ENCODE measurements around the gene ENAM. TPM values are rescaled to one million over a fixed set of nuclear protein-coding genes. Genes with fewer than 3 reads are reported as not detected.
A peak's percentile ranks its signal among the peaks of the same experiment; 100 is the strongest.

Gene ENAM, protein sequence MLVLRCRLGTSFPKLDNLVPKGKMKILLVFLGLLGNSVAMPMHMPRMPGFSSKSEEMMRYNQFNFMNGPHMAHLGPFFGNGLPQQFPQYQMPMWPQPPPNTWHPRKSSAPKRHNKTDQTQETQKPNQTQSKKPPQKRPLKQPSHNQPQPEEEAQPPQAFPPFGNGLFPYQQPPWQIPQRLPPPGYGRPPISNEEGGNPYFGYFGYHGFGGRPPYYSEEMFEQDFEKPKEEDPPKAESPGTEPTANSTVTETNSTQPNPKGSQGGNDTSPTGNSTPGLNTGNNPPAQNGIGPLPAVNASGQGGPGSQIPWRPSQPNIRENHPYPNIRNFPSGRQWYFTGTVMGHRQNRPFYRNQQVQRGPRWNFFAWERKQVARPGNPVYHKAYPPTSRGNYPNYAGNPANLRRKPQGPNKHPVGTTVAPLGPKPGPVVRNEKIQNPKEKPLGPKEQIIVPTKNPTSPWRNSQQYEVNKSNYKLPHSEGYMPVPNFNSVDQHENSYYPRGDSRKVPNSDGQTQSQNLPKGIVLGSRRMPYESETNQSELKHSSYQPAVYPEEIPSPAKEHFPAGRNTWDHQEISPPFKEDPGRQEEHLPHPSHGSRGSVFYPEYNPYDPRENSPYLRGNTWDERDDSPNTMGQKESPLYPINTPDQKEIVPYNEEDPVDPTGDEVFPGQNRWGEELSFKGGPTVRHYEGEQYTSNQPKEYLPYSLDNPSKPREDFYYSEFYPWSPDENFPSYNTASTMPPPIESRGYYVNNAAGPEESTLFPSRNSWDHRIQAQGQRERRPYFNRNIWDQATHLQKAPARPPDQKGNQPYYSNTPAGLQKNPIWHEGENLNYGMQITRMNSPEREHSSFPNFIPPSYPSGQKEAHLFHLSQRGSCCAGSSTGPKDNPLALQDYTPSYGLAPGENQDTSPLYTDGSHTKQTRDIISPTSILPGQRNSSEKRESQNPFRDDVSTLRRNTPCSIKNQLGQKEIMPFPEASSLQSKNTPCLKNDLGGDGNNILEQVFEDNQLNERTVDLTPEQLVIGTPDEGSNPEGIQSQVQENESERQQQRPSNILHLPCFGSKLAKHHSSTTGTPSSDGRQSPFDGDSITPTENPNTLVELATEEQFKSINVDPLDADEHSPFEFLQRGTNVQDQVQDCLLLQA
- total RNA-seq (2021; ENCODE audit: unreplicated experiment) (not detected), Bru-seq, nascent RNA (percentile 11 among the genes with signal in this experiment), BruChase-seq, experiment 1, labeled RNA remaining after a 6-hour chase (percentile 5 among the genes with signal in this experiment), BruChase-seq, experiment 2, labeled RNA remaining after a 2-hour chase (not detected)
- polyA plus RNA-seq (2012) = not detected in 2 replicates
- long read RNA-seq = 0 reads

- BruUV-seq (replicated peaks) = no TSS peak
- CTCF ChIA-PET = no interaction called here
- H3K36me3 ChIP-seq (ENCODE audit: control insufficient read depth in 1 of 2, insufficient read depth in 2 of 2, low read length in 2 of 2) = no peaks in the 10 kb centered on the region
- no peaks in the 10 kb centered on the region for H3K27me3 ChIP-seq (ENCODE audit: insufficient read depth, low read length)
- ATAC-seq (no peak), DNase-seq (ENCODE audit: low read depth, low spot score) (no peak)
- H2AFZ ChIP-seq (ENCODE audit: low read depth, low read length, poor library complexity, severe bottlenecking) = peak within 1 kb of the TSS; percentile 50
- H4K20me1 ChIP-seq (ENCODE audit: insufficient read depth) = no peaks in the 10 kb centered on the region
- H3K4me3 ChIP-seq (replicated peaks in 1 of 2; ENCODE audit: low read depth in 1 of 2, low read length in 2 of 2) = no peak within 1 kb of the TSS
- peaks cover 12 to 21% of the 10 kb centered on the region in 2 experiments for H3K4me1 ChIP-seq (ENCODE audit: control insufficient read depth in 1 of 2, insufficient read depth in 2 of 2, low read length in 2 of 2)
- no peaks in the 10 kb centered on the region for H3K9me2 ChIP-seq (ENCODE audit: insufficient read depth)
- H3K4me2 ChIP-seq (ENCODE audit: low read length) = no peak within 1 kb of the TSS
- RAD21 ChIA-PET (ENCODE audit: low non-redundant PET in 1 of 2, low total read pairs in 2 of 2, uncharacterized antibody in 2 of 2, unreplicated experiment in 2 of 2) = no interaction called here
- no peaks in the 10 kb centered on the region for H3K79me2 ChIP-seq (ENCODE audit: insufficient read depth, low read length)
- POLR2A ChIA-PET = no interaction called here
- no peak within 1 kb of the TSS for H3K9ac ChIP-seq (ENCODE audit: low read length)
- intact Hi-C loops (cut with micrococcal nuclease) = no loop called here
- no peaks in the 10 kb centered on the region for H3K9me3 ChIP-seq (ENCODE audit: control insufficient read depth in 1 of 2, insufficient read depth in 1 of 2, low read depth in 1 of 2, low read length in 2 of 2)
- H3K27ac ChIP-seq (ENCODE audit: low read depth, low read length) = no peak within 1 kb of the TSS
- TF ChIP-seq CTCF (IDR thresholded peaks at IDR 0.05 in 2 of 3, conservative IDR thresholded peaks at IDR 0.05 in 1 of 3; ENCODE audit: borderline replicate concordance in 1 of 3, insufficient read depth in 1 of 3, low read depth in 2 of 3, low read length in 2 of 3) = no peak
- TF ChIP-seq POLR2AphosphoS5 (IDR thresholded peaks at IDR 0.05; ENCODE audit: low read depth, low read length) = no peak
- TF ChIP-seq JUND (IDR thresholded peaks at IDR 0.05) = no peak
- TF ChIP-seq ELF1 (IDR thresholded peaks at IDR 0.05; ENCODE audit: borderline replicate concordance, low read depth) = no peak
- TF ChIP-seq, protein P1, sequence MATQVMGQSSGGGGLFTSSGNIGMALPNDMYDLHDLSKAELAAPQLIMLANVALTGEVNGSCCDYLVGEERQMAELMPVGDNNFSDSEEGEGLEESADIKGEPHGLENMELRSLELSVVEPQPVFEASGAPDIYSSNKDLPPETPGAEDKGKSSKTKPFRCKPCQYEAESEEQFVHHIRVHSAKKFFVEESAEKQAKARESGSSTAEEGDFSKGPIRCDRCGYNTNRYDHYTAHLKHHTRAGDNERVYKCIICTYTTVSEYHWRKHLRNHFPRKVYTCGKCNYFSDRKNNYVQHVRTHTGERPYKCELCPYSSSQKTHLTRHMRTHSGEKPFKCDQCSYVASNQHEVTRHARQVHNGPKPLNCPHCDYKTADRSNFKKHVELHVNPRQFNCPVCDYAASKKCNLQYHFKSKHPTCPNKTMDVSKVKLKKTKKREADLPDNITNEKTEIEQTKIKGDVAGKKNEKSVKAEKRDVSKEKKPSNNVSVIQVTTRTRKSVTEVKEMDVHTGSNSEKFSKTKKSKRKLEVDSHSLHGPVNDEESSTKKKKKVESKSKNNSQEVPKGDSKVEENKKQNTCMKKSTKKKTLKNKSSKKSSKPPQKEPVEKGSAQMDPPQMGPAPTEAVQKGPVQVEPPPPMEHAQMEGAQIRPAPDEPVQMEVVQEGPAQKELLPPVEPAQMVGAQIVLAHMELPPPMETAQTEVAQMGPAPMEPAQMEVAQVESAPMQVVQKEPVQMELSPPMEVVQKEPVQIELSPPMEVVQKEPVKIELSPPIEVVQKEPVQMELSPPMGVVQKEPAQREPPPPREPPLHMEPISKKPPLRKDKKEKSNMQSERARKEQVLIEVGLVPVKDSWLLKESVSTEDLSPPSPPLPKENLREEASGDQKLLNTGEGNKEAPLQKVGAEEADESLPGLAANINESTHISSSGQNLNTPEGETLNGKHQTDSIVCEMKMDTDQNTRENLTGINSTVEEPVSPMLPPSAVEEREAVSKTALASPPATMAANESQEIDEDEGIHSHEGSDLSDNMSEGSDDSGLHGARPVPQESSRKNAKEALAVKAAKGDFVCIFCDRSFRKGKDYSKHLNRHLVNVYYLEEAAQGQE (IDR thresholded peaks at IDR 0.05; ENCODE audit: low read depth) = no peak
- TF ChIP-seq, protein P2, sequence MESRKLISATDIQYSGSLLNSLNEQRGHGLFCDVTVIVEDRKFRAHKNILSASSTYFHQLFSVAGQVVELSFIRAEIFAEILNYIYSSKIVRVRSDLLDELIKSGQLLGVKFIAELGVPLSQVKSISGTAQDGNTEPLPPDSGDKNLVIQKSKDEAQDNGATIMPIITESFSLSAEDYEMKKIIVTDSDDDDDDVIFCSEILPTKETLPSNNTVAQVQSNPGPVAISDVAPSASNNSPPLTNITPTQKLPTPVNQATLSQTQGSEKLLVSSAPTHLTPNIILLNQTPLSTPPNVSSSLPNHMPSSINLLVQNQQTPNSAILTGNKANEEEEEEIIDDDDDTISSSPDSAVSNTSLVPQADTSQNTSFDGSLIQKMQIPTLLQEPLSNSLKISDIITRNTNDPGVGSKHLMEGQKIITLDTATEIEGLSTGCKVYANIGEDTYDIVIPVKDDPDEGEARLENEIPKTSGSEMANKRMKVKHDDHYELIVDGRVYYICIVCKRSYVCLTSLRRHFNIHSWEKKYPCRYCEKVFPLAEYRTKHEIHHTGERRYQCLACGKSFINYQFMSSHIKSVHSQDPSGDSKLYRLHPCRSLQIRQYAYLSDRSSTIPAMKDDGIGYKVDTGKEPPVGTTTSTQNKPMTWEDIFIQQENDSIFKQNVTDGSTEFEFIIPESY (IDR thresholded peaks at IDR 0.05; ENCODE audit: extremely low read depth, insufficient replicate concordance, low read length) = no peak
- no peak for TF ChIP-seq CBX3 (IDR thresholded peaks at IDR 0.05; ENCODE audit: low read depth)
- no peak for TF ChIP-seq CEBPB (IDR thresholded peaks at IDR 0.05; ENCODE audit: low read depth)
- TF ChIP-seq MAX (IDR thresholded peaks at IDR 0.05) = no peak
- TF ChIP-seq EGR1 (IDR thresholded peaks at IDR 0.05; ENCODE audit: low read depth) = no peak
- TF ChIP-seq EZH2 (IDR thresholded peaks at IDR 0.05) = no peak
- TF ChIP-seq ATF3 (IDR thresholded peaks at IDR 0.05) = no peak
- TF ChIP-seq ZNF274 (IDR thresholded peaks at IDR 0.05; ENCODE audit: low read depth, low read length) = no peak
- no peak for TF ChIP-seq FOSL1 (IDR thresholded peaks at IDR 0.05; ENCODE audit: low read depth)
- TF ChIP-seq POLR2A (IDR thresholded peaks at IDR 0.05; ENCODE audit: borderline replicate concordance, extremely low read depth, insufficient read depth, insufficient read length) = no peak
Measured at GRCh38 chr4:70628444-70628843, at the start of gene ENAM. Gene ENAM, plus strand, starts transcription at chr4:70628744. Its CDS starts 757 bp downstream, at chr4:70629501.
